Measurements from ENCODE around the gene ADAMTSL4.

The ADAMTSL4 gene

GRCh38 chr1:150535511-150536287 is 13.5 kb upstream of the ADAMTSL4 start:
- no peak for DNase-seq

DNA sequence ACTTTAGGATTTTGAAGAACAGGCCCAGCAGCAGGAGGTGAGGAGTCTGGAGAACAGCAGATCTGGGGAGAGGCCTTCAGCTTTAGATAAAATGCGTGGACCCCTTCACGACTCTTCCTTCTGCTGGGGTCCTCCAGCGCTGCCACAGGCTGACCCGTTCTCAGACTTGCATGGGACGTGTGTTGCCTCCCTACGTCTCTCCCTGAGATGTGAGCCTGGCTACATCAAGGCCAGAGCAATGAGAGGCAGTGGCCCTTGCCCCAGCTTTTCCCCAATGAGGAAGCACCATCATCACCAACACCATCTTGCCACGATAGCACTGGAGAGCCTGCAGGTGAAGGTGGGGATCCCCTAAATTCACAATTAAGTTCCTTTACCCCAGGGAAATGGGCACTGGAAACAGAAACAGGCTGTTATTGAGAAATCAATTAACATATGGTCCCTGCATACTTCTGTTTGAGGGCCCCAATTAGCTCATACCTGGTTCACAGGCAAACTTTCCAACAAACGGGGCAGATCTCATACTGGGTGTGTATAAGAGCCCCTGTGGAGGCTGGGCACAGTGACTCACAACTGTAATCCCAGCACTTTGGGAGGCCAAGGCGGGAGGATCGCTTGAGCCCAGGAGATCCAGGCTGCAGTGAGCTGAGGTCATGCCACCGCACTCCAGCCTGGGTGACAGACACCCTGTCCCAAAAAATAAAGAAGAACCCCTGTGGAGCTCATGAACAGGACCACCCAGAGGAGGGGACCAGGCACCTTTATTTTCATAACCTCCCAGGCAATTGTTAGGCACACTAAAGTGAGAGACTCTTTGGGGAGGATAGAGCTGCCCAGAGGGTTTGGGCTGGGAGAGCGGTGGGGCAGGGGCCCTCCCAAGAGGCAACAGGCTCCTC is 12.1 kb upstream of the ADAMTSL4 start:
- no peak for DNase-seq

- no peak for DNase-seq
Measured at GRCh38 chr1:150537732-150538684, 11.2 kb upstream of the ADAMTSL4 start.

GRCh38 chr1:150543500-150544143 is 5.6 kb upstream of the ADAMTSL4 start:
- no peak for DNase-seq

DNA sequence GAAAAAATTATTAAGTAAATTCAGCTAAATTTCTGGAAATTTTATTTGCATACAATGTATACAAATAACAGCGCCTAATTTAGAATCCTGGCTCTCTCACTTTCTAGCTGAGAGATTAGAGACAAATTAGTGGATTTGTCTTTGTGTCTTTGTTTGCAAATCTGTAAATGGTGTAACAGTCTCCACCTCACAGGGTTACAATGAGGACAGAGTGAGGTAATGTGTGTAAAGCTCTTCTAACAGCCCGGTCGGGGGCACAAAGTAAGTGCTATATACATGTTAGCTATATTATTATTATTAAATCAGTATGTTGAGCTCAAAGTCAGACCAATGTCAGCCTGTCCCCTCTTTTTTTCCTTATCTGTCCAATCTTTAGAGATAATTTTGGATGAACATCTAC is 5.0 kb upstream of the ADAMTSL4 start:
- no peak for DNase-seq

GRCh38 chr1:150545486-150546032 is 3.6 kb upstream of the ADAMTSL4 start:
- DNase-seq = no peak

- DNase-seq = no peak
Measured at GRCh38 chr1:150546294-150546937, 2.8 kb upstream of the ADAMTSL4 start.

- no peak for DNase-seq
Measured at GRCh38 chr1:150548324-150548631, 930 bp upstream of the ADAMTSL4 start.

- DNase-seq = no peak
Measured at GRCh38 chr1:150549496-150550221, 451 bp downstream of the ADAMTSL4 start.

GRCh38 chr1:150550222-150551050 is 1.2 kb downstream of the ADAMTSL4 start:
- DNase-seq = no peak

DNA sequence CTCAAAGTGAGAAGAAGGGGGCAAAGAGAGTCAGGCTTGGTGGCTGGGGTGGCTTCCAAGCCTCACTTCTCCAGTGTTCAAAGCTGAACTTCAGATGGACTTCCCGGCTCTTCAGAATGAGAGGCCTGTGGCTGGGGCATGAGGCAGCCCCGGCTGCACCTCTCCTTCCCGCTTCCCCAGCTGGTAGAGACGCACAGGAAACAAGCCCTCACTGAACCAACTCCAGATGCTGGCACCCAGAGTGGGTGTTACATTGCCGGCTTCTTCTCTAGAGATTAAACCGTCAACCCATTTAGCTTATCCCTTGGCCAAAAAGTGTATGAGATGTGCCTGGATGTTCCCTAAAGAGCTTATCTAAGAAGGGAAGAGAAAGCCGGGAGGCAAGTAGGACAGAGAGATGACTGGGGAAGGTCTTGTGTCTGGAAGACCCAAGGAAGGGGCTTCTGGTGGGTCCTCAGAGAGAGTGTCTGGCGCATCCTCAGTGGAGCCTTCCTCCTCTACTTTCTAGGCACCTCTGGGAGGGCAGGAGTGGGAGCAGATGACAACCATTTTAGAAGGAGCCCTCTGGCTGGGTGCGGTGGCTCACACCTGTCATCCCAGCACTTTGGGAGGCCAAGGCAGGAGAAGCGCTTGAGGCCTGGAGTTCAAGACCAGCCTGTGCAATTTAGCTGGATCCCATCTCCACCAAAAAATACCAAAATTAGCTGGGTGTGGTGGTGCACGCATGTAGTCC is 2.0 kb downstream of the ADAMTSL4 start:
- DNase-seq = peak; percentile 39

GRCh38 chr1:150551784-150552127 is 2.5 kb downstream of the ADAMTSL4 start:
- DNase-seq = no peak

DNA sequence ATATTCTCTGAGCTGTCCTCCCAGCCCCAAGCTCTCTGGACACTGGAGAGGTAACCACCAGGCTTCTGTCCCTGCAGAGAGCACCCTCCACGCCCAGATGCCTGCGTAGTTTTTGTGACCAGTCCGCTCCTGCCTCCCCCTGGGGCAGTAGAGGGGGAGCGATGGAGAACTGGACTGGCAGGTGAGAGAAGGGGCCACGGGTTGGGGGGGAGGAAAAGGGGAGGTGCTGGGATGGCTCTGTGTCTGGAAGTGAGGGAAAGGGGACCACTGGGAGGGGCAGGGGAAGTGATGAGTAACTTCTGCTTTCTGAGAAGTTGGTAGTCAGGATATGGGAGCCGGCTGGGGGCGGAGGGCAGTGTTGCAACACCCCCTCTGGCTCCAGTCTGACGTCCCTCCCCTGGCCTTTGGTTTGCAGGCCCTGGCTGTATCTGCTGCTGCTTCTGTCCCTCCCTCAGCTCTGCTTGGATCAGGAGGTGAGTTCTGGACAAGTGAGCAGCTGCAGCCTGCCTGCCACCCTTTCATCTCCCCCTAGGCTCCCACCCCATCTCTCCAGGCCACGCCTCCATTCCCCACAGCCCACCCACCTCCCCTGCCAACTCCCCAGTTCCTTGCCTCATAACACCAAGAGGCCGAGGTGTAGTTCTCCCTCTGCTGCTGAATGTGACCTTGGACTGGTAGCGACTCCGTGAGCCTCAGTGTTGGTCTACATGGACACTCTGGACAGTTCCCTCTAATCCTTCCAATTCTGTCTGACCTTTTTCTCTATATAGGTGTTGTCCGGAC is 3.1 kb downstream of the ADAMTSL4 start:
- DNase-seq = peak; percentile 15

DNA sequence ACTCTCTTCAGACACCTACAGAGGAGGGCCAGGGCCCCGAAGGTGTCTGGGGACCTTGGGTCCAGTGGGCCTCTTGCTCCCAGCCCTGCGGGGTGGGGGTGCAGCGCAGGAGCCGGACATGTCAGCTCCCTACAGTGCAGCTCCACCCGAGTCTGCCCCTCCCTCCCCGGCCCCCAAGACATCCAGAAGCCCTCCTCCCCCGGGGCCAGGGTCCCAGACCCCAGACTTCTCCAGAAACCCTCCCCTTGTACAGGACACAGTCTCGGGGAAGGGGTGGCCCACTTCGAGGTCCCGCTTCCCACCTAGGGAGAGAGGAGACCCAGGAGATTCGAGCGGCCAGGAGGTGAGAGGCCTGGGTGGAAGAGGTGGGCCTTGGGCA is 3.7 kb downstream of the ADAMTSL4 start:
- no peak for DNase-seq

DNA sequence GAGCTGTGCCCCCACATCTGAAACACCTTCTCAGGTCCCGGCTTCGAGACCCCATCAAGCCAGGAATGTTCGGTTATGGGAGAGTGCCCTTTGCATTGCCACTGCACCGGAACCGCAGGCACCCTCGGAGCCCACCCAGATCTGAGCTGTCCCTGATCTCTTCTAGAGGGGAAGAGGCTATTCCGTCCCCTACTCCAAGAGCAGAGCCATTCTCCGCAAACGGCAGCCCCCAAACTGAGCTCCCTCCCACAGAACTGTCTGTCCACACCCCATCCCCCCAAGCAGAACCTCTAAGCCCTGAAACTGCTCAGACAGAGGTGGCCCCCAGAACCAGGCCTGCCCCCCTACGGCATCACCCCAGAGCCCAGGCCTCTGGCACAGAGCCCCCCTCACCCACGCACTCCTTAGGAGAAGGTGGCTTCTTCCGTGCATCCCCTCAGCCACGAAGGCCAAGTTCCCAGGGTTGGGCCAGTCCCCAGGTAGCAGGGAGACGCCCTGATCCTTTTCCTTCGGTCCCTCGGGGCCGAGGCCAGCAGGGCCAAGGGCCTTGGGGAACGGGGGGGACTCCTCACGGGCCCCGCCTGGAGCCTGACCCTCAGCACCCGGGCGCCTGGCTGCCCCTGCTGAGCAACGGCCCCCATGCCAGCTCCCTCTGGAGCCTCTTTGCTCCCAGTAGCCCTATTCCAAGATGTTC is 4.3 kb downstream of the ADAMTSL4 start:
- no peak for DNase-seq

GRCh38 chr1:150554086-150554452 is 4.9 kb downstream of the ADAMTSL4 start:
- no peak for DNase-seq

GRCh38 chr1:150555198-150555970 is 6.2 kb downstream of the ADAMTSL4 start:
- no peak for DNase-seq

All from DMS53 (cell line).